HG03135 (cell line): ENCODE results near the gene MB21D2.
"Not testable (repeated sequence)": the region's sequence is repeated elsewhere in the genome, so short reads cannot be mapped to it uniquely, and the experiment has no call there.

ENCODE experiments used
- ATAC-seq: cut with Tn5 transposase; IDR thresholded peaks from one replicate; pipeline ENCODE4 v1.9.1; 2021; ENCODE audit warnings: mild to moderate bottlenecking, moderate library complexity; ENCODE audit not compliant: unreplicated experiment

Gene MB21D2, protein sequence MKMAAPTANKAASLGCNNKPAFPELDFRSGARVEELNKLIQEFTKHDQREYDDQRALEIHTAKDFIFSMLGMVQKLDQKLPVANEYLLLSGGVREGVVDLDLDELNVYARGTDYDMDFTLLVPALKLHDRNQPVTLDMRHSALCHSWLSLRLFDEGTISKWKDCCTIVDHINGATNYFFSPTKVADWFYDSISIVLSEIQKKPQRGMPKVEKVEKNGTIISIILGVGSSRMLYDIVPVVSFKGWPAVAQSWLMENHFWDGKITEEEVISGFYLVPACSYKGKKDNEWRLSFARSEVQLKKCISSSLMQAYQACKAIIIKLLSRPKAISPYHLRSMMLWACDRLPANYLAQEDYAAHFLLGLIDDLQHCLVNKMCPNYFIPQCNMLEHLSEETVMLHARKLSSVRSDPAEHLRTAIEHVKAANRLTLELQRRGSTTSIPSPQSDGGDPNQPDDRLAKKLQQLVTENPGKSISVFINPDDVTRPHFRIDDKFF

DNA sequence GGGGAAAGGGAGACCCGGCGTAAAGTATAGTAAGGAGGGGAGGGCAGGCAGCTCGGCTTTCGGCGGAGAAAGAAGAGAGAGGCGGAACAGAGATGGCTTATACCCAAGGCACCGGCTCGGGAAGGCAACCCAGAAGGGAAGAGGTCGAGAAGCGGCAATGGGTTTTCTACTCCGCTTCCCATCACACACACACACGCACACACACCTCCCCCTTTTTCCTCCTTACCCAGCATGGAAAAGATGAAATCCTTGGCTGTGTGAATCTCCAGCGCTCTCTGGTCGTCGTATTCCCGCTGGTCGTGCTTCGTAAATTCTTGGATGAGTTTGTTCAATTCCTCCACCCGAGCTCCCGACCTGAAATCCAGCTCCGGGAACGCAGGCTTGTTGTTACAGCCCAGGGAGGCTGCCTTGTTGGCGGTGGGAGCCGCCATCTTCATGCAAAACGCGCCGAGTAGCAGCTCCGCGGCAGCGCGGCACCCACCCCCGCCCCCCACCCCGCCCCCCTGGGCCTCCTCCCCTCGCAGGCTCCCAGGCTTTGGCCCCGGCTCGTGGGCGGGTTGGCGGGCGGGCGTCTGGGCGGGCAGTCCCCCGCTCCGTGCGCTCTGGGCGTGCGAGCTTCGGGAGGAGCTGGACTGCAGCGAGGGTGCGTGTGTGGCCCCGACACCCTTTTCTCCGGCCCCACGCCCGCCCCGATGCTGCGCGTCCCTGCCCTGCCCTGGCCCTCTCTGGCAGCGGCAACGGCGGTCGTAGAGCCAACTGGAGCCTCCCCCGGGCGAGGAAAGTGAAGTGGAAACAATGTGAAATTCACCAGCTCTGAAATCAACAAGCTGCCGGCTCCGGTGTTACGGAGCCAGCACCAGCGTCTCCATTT, at the start of gene MB21D2:
Gene MB21D2, minus strand, starts transcription at position 453 of the 871 bp plus-strand sequence. Its CDS starts 16 bp downstream, at position 437.
- ATAC-seq = peak; percentile 58

DNA sequence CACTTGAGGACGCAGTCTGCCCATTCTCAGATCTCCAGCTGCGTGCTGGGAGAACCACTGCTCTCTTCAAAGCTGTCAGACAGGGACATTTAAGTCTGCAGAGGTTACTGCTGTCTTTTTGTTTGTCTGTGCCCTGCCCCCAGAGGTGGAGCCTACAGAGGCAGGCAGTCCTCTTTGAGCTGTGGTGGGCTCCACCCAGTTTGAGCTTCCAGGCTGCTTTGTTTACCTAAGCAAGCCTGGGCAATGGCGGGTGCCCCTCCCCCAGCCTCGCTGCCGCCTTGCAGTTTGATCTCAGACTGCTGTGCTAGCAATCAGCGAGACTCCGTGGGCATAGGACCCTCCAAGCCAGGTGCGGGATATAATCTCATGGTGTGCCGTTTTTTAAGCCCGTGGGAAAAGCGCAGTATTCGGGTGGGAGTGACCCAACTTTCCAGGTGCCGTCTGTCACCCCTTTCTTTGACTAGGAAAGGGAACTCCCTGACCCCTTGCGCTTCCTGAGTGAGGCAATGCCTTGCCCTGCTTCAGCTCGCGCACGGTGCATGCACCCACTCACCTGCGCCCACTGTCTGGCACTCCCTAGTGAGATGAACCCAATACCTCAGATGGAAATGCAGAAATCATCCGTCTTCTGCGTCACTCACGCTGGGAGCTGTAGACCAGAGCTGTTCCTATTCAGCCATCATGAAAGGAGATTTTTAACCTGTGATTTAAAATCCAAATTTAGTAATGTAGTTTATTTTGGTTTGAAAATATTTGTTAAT, 47.5 kb upstream of the MB21D2 start:
- ATAC-seq = not testable (repeated sequence)

DNA sequence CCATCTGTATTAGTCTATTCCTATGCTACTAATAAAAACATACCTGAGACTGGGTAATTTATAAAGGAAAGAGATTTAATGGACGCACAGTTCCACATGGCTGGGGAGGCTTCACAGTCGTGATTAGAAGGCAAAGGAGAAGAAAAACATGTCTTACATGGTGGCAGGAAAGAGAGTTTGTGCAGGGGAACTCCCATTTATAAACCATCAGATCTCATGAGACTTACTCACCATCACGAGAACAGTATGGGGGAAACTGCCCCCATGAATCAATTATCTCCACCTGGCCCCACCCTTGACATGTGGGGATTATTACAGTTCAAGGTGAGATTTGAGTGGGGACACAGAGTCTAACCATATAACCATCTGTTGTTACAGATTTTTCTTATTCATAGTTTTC, 42.1 kb upstream of the MB21D2 start:
- no peak for ATAC-seq

DNA sequence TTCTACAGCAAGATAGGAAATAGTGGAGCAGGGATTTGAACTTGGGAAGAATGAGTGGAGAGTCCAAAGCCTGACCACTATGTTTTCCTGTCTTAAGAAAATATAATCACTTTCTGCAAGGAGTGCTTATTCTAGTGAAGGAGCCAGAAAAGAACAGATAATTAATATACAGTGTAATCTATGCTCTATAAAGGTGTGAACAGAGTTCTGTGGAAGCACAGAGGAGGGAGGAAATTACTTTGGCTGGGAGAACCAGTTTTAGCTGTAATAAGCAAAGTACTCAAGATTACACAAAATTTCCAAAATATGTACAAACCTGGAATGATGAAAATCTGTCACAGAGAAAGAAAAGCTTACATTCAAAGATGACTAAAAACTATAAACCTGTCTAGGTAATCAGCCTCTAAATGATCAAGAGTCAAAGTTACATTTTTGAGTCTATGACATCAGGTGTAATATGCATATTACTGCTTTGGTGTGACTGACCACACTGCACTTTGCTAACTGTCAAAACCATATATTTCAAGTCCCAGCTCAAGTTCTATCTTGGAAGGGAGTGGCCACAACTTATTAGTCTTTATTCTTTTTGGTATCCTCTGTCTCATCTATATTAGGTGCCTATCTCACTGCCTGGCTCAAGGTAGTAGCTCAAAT, 40.7 kb upstream of the MB21D2 start:
- no peak for ATAC-seq

DNA sequence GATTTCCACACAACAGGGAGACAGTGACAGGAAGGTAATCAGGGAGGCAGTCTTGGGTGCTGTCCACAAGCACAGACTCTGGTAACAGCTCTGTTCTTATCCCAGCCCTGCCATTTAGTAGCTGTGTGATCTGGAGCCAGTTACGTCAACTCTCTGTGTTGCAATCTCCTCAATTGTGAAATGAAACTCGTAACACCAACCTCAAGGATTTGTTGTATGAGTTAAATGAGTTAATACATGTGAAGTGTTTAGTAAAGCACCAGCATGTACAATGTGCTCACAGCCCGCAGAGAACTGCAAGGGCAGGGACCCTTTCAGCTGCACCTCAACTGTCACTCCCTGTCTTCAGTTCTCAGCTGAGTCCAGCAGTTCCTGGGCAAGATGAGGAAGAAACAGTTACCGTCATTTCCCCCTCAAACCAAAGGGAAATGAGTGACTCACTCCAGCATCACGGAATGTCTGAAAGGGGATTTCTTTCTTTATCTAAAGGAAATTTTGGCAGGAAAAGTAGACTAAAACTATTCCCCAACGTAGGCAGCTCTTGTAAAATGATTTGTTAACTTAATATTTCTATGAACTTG, 39.9 kb upstream of the MB21D2 start:
- ATAC-seq = no peak

DNA sequence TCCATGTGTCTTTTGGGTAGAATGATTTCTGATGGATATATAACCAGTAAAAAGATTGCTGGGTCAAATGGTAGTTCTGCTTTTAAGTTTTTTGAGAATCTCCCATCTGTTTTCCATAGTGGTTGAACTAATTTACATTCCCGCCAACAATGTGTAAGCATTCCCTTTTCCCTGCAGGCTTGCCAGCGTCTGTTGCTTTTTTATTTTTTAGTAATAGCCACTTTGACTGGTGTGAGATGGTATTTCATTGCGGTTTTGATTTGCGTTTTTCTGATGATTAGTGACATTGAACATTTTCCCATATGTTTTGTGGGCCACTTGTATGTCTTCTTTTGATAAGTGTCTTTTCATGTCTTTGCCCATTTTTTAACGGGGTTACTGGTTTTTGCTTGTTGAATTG, 36.3 kb upstream of the MB21D2 start:
- ATAC-seq = no peak

DNA sequence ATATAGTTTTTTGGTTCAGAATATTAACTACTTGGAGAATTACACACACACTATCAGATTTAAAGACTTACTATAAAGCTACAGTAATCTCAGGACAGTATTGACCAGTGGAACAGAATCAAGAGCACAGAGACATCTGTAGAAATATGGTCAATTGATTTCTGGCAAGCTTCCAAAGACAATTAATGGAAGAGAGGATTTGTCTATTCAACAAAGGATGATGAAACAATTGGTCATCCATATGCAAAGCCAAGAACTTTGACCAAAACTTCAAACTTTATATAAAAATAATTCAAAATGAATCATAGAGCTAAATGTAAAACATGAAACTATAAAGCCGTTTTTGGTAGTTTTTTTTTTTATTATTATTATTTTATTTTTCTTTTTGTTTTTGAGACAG, 29.8 kb upstream of the MB21D2 start:
- ATAC-seq = no peak

DNA sequence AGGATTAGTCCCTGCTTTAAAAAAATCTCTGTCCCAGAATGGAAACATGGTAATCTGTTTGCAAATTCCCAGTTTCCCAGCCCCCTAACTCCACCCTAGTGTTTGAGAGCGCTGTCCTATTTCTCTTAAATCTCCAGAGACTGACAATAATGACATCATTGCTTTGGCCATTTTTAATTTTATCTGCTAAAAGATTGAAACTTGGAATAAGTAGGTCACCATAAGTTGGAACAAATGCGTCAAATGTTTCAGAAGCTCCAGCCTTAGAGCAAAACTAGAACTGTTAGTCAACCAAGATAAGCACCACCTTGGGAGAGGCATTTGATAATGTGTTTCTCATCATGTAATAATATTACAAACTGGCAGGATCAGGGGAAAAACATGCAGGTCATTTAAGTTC, 25.7 kb upstream of the MB21D2 start:
- no peak for ATAC-seq

DNA sequence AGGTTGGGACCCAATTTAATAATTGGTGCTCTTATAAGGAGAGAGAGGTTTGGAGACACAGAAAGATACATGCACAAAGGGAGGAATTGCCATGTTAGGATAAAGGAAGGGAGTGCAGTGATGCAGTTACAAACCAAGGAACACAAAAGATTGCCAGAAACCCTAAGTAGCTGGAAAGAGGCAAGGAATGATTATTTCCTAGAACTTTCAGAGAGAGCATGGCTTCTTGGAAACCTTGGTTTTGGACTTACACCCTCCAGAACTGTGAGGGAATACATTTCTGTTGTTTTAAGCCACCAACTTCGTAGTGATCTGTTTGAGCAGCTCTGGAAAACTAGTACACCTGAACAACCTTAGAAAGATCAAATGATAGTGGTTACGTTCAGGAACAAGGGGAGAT, 25.0 kb upstream of the MB21D2 start:
- ATAC-seq = no peak

DNA sequence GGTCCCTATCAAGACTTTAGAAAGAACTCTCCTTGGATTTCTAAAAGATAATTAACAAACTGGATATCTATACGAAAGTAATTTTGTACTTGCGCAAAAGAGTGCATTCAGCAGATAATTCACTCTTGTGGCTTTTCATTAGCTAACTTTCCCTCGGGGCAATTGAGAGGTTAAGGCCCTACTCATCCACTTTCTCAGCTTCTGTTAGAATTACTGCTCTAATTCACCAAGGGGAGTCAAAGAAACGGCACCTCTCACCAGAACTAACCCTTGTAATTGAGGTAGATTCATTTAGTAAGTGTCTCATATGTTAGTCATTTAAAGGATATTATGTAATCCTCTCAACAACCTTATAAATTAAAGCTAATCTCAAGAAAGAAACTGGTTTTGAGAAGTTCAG, 22.5 kb upstream of the MB21D2 start:
- no peak for ATAC-seq

DNA sequence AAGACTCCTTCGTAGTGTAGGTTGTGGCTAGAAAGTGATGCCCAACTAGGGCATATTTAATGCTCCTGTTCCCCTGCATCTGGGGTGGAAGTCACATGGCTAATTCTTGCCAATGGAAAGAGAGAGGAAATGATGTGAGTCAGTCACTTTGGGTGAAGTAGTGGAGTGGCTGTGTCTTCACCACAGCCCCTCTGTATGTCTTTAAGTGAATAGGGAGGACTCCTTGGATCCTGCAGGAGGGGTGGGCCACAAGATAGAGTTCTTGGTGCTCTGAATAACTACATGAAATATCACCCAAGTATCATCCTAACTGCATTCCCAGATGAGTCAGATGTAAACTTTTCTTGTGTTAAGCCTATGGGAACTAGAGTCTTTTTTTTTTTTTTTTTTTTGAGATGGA, 17.8 kb upstream of the MB21D2 start:
- no peak for ATAC-seq

DNA sequence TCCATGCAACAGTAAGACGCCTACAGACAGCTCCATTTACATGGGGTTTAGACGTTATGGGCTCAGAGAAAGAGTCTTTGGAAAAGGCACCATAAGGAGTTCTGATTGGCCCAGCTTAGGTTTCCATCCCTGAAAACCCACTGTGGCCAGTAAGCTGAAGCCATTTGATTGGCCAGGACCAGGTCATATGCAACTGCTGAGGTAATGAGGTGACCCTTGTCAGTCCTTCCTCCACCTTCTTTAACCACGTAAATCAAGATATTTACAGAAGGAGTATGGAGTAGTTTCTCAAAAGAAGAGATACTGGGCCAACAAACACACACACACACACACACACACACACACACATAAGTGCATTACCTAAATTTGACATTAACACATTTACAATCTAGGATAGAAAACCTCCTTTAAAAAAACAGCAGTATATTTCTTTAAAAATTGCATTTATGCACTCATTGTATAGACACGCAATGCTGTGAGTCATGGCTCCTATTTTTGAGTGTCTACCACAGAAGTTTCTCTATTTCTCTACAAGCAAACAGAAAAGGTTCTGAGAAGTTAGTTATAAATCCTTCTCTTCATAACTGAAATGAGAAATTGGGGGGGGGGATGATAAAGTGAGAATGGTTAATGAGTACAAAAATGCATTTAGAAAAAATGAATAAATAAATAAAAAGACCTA, 16.3 kb upstream of the MB21D2 start:
- ATAC-seq = no peak

DNA sequence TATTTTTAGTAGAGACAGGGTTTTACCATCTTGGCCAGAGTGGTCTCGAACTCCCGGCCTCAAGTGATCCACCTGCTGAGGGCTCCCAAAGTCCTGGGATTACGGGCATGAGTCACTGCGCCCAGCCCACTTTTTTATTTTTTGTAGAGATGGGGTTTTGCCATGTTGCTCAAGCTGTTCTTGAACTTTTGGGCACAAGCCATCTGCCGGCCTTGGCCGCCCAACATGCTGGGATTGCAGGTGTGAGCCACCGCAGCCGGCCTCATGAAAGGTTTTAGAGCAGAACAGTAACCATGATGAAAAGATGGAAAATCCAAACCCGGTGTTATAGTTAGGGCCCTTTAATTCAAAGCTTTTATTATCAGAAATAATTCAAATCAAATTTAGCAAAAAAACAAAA, 15.6 kb upstream of the MB21D2 start:
- no peak for ATAC-seq

DNA sequence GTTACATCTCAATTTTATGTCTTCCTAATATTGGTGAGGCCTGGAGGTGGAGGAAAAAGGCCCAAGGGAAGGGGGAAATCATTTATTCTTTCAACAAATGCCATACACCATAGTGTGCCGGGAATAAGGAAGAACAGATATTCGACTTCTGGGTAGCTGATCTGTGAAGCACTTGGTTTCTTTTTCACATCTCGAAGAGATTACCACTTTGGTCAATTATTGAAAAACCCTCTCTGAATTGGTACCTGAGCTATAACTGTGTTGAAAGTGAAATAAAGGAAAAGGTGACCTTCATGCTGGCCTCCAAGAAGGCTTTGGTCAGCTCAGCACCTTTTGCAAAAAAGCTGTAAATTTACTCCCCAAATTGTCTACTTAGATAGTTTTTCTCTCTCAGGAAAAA, 14.2 kb upstream of the MB21D2 start:
- ATAC-seq = peak; percentile 57

DNA sequence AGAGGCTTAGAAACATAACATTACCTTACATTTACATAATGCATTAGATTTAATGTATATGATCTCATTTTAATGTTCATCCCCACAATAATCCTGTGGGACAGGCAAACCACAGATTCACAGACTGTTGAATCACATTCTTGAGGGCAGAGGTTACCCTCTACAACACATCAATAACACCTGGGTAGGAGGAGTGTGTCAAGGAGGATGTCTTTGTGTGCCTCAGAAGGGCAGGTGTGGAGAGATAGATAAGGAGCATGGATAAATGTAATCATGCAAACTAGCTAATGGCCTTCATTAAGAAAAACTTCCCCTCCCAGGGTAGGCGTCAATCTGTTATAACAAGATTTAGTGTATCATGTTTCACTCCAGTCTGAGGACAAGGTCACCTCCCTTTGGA, 12.9 kb upstream of the MB21D2 start:
- no peak for ATAC-seq

DNA sequence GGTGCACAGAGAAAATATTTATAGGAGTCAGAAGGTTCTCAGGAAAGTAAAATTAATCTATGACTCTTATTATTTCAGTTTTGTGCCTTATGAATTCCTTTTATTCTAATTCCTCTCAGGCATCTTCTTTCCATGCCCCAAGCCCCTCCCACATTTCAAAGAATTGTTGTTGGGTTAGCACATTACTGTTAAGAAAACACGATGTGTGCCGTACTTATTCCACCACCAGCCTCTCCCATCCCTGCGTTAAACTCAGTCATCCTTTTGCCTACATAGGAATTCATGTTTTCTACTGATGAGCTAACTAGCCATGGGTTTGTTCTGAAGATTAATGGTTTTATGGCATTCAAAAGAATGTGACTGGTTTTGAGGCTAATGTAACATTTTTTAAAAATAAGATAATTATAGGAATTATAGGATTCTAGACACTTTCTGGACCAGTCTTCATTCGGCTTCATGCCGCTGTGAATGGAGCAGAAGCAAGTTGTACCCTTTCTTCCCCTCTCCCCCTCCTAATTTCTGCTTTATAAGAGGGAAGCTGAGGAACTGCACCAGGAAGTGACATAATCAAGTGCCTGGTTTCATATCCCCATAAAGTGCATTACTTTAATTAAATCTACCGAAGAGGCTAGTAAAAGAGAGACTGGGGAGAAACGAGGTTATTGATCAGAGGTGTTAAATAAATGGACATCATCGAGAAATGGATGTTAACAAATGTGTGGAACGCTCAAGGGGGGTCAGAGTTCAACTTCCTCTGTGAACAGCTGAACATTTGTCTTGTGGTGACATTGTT, 12.3 kb upstream of the MB21D2 start:
- ATAC-seq = no peak

DNA sequence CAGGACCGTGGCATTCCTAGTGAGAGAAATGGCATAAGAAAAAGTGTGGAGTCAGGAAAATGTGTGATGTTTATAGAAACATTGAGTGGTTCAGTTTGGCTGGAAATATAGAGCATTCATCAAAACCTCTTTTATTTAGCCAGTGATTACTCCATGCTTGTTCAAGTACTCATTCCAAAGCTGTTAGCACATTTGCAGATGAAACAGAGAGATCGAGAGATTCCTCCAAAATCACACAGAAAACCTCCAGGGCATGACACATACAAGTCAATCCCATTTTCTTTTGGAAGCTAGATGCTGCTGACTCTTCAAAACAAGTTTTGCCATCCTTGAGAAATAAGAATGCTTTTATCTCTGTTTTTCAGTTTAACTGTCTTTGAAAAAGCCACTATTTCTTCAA, 11.5 kb upstream of the MB21D2 start:
- no peak for ATAC-seq

DNA sequence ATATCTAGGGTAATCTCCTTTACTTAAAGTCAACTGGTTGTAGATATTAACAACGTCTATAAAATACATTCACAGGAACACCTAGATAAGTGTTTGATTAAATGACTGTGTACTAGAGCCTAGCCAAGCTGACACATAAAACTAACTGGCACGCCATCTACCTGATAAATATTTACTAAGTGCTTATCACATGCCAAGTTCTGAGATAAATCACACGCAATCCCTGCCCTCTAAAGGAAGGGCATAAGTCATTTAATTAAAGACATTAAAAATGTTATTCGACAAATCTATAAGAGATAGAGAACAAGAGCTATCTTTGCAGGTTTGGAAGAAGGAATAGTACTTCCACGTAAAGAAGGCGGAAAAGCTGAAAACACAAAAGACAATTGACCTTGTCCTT, 11.1 kb upstream of the MB21D2 start:
- no peak for ATAC-seq

DNA sequence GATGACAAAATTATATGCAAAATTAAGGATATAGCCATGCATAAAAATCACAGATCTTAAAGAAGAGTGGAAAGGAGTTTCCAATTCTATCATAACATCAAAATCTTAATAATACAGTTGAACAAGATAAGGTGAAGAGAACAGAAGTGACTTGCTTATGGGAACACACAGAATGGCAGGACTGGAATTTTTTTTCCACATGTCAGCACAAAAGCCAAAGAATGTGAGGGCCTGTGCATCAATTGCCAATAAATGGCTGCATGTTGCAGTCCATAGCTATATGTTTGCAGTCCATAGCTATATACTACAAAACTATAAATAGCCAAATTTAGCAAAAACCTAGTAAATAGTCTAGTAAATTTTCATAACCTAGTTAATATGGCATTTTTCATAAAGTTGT, 10.4 kb upstream of the MB21D2 start:
- ATAC-seq = no peak
